Lower lobe of right lung (tissue), 2 donors: ENCODE data around the gene BASP1. TPM values are rescaled to one million over a fixed set of nuclear protein-coding genes. Genes with fewer than 3 reads are reported as not detected.

ENCODE experiments used
- ATAC-seq, 2 donors: fragments of 200-7000 bp; cut with Tn5 transposase; one replicate each; pipeline ENCODE4 v1.9.1; 2020 to 2022; ENCODE audit warnings: mild to moderate bottlenecking in 2 of 2, moderate library complexity in 2 of 2
- DNase-seq: peaks from one replicate; pipeline ENCODE4 v3.0.0-alpha.2; 2020
- H3K27ac ChIP-seq: fragments of 200-600 bp; one replicate; pipeline ENCODE4 v1.8.0; 2022
- H3K27me3 ChIP-seq: fragments of 200-600 bp; one replicate; pipeline ENCODE4 v1.8.0; 2022; ENCODE audit warnings: low read depth
- H3K36me3 ChIP-seq: fragments of 200-600 bp; one replicate; pipeline ENCODE4 v1.8.0; 2022; ENCODE audit warnings: mild to moderate bottlenecking
- H3K4me1 ChIP-seq: fragments of 200-600 bp; one replicate; pipeline ENCODE4 v1.8.0; 2022
- H3K4me3 ChIP-seq: fragments of 200-600 bp; one replicate; pipeline ENCODE4 v1.8.0; 2022; ENCODE audit warnings: mild to moderate bottlenecking
- H3K9me3 ChIP-seq: fragments of 200-600 bp; one replicate; pipeline ENCODE4 v1.8.0; 2022
- intact Hi-C: fragments of 100-400 bp; cut with DNase I; formaldehyde crosslinking; loops from one replicate; pipeline ENCODE4 v1.11.0; 2022
- total RNA-seq: library from RNA; stranded (reverse); fragmentation: NEBNext Ultra II Directional; extraction: Animal tissue kit (Norgen Biotek cat#: 25700); gene quantifications from one replicate; pipeline ENCODE4 v1.2.1, GENCODE V29; 2021
- TF ChIP-seq, protein P1 (sequence below): fragments of 200-600 bp; IDR thresholded peaks from one replicate; pipeline ENCODE4 v1.8.0; 2022; ENCODE audit warnings: antibody characterized with exemption, mild to moderate bottlenecking
- donor health status: DM: no; HTN: yes; CAD: no; lungs with severe emphysema.

Gene BASP1
- total RNA-seq, 1 donor from 2014 or later: 25.8 TPM

DNA sequence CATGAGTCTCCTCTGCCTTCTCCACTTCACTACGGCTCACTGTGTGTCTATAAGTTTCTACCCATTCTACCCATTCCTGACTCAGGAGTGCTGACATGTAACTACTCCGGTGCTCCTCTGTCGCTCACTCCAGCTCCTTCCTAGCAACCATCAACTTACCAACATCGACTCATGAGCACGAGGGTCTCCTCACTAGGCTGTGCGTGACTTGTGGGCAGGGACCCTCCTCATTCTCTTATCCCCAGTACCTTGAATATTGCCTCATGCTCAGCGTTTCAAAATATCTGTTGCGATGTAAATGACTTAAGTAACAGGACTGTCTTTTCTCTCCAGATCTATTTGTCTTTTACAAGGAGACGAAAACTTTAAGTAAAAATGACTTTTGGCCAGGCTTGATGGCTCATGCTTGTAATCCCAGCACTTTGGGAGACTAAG, 73.1 kb downstream of the BASP1 start:
- Histone ChIP-seq H3K9me3 (no peaks in the 10 kb centered on the region), H3K27me3 (no peaks in the 10 kb centered on the region), H3K4me1 (no peaks in the 10 kb centered on the region), H3K27ac (no peak overlapping the region), H3K36me3 (no peaks in the 10 kb centered on the region), H3K4me3 (no peak overlapping the region)
- TF ChIP-seq, protein P1, sequence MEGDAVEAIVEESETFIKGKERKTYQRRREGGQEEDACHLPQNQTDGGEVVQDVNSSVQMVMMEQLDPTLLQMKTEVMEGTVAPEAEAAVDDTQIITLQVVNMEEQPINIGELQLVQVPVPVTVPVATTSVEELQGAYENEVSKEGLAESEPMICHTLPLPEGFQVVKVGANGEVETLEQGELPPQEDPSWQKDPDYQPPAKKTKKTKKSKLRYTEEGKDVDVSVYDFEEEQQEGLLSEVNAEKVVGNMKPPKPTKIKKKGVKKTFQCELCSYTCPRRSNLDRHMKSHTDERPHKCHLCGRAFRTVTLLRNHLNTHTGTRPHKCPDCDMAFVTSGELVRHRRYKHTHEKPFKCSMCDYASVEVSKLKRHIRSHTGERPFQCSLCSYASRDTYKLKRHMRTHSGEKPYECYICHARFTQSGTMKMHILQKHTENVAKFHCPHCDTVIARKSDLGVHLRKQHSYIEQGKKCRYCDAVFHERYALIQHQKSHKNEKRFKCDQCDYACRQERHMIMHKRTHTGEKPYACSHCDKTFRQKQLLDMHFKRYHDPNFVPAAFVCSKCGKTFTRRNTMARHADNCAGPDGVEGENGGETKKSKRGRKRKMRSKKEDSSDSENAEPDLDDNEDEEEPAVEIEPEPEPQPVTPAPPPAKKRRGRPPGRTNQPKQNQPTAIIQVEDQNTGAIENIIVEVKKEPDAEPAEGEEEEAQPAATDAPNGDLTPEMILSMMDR: no peak
- intact Hi-C loops: no loop called here
- no peak for ATAC-seq
- no peak for DNase-seq

DNA sequence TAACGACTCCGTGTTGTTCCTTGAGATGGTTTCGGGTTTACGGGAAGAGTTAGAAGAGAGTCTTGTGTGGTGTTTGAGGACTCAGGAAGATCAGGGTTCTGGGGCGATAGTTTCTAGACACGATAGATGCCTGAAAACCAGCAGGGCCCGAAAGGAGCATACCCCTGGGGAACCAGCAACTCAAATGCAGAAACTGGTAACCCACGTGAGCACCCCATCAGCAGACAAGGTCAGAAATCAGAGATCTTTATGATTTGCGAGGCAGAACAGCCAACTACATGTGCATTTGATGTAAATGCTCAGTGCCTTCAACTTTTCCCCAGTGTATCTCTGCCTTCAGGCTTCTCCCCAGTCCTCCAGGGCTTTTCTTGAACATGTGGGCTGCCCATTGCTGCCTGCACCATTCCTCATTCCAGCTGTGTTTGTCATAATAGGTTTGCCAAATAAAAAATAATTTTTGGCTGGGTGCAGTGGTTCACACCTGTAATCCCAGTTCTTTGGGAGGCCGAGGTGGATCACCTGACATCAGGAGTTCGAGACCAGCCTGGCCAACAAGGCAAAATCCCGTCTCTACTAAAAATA, 75.1 kb downstream of the BASP1 start:
- H3K27me3 ChIP-seq: no peaks in the 10 kb centered on the region
- H3K27ac ChIP-seq: no peak overlapping the region
- H3K4me3 ChIP-seq: no peak overlapping the region
- no peaks in the 10 kb centered on the region for H3K36me3 ChIP-seq
- no peaks in the 10 kb centered on the region for H3K9me3 ChIP-seq
- H3K4me1 ChIP-seq: no peaks in the 10 kb centered on the region
- DNase-seq (no peak), ATAC-seq (no peak)
- intact Hi-C loops: no loop called here
- TF ChIP-seq, protein P1: no peak

DNA sequence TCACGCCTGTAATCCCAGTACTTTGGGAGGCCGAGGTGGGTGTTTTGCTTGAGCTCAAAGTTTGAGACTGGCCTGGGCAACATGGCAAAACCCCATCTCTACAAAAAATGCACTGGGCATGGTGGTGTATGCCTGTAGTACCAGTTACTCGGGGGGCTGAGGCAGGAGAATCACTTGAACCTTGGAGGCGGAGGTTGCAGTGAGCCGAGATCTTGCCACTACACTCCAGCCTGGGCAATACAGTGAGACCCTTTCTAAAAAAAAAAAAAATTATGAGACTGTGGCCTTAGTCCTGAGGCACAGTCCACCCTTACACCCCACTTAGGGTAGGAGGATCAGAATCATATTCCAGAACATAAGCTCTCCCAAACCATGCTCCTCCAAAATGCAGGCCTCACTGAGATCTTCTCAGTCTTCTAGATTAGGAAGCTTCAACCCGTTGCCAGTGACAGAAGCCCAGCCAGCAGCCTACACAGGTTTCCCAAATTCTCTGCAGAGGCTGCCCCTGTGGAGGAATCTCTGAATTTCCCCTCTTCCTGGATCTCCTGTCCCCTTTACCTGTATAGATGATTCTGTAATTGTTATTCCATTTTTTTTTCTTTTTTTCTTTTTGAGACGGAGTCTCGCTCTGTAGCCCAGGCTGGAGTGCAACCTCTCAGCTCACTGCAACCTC, 77.3 kb downstream of the BASP1 start:
- Histone ChIP-seq H3K9me3 (no peaks in the 10 kb centered on the region), H3K4me3 (no peak overlapping the region), H3K36me3 (no peaks in the 10 kb centered on the region), H3K27ac (no peak overlapping the region), H3K4me1 (no peaks in the 10 kb centered on the region), H3K27me3 (no peaks in the 10 kb centered on the region)
- no peak for DNase-seq
- TF ChIP-seq, protein P1: no peak
- intact Hi-C loops: no loop called here
- ATAC-seq: no peak

DNA sequence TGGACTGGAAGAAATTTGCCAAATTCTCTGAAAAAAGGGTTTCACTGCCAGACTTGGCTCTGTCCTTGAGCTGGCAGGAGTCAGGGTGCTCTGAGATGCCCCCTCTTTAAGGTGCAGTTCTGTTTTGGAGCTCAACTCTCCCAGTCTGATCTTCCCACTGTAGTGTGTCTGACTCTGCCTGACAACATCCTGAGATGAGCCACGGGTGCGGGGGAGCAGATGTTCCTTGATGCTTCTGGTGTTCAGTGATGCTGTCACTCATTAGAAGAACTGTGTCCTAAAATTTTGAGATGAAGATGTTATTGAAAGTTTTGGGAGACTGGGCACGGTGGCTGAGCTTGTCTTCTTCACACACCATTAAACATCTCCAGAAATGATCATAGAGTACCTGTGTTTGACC, 78.2 kb downstream of the BASP1 start:
- TF ChIP-seq, protein P1: no peak
- Histone ChIP-seq H3K36me3 (no peaks in the 10 kb centered on the region), H3K27me3 (no peaks in the 10 kb centered on the region), H3K4me1 (no peaks in the 10 kb centered on the region), H3K4me3 (no peak overlapping the region), H3K9me3 (no peaks in the 10 kb centered on the region), H3K27ac (no peak overlapping the region)
- DNase-seq (no peak), ATAC-seq (no peak)
- intact Hi-C loops: no loop called here

DNA sequence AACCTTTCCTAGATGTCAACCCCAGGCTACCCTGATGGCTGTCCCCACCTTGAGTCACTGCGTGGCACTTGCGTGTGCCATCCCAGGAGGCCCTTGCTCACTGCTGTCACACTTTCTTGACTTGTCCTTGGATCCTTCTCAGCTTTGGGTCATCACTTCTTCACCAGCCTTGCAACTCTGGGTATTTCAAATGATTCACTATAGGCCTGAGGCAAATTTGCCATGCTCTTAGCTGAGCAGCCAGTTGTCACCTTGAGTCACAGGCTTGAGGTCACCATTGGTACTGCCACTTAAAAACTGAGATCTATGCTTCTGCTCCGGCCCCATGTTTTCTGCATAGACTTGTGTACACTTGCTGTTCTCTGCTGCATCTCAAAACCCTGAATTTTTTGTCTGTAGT, 84.7 kb downstream of the BASP1 start:
- H3K27ac ChIP-seq: no peak overlapping the region
- H3K4me3 ChIP-seq: no peak overlapping the region
- no peaks in the 10 kb centered on the region for H3K36me3 ChIP-seq
- H3K4me1 ChIP-seq: no peaks in the 10 kb centered on the region
- no peaks in the 10 kb centered on the region for H3K27me3 ChIP-seq
- intact Hi-C loops: no loop called here
- ATAC-seq (no peak), DNase-seq (no peak)
- TF ChIP-seq, protein P1: no peak
- no peaks in the 10 kb centered on the region for H3K9me3 ChIP-seq
